WTC11 (cell line): Measurements from ENCODE around the gene SPNS2.

Experiments
- ATF3 ChIP-seq: sonication (generic); formaldehyde crosslinking; conservative IDR thresholded peaks from 2 replicates; pipeline ENCODE4 v1.8.1; 2022; ENCODE audit warnings: mild to moderate bottlenecking, missing genetic modification reagents
- CBFB ChIP-seq: sonication (generic); formaldehyde crosslinking; IDR thresholded peaks from 2 replicates; pipeline ENCODE4 v1.8.1; 2022; ENCODE audit warnings: mild to moderate bottlenecking, low read depth, missing genetic modification reagents
- CTCF ChIP-seq: fragments of 200-600 bp; IDR thresholded peaks from 2 replicates; pipeline ENCODE4 v1.8.0; 2022; ENCODE audit warnings: antibody characterized with exemption
- FOXJ3 ChIP-seq: sonication (generic); formaldehyde crosslinking; IDR thresholded peaks from 2 replicates; pipeline ENCODE4 v1.9.0; 2021; ENCODE audit warnings: missing genetic modification reagents, mild to moderate bottlenecking, borderline replicate concordance
- GABPB1 ChIP-seq: sonication (generic); formaldehyde crosslinking; IDR thresholded peaks from 2 replicates; pipeline ENCODE4 v1.8.1; 2023; ENCODE audit warnings: mild to moderate bottlenecking, missing genetic modification reagents
- HMGXB4 ChIP-seq: sonication (generic); formaldehyde crosslinking; IDR thresholded peaks from 2 replicates; pipeline ENCODE4 v1.8.1; 2023; ENCODE audit warnings: mild to moderate bottlenecking, moderate library complexity, missing genetic modification reagents
- NR1H2 ChIP-seq: sonication (generic); formaldehyde crosslinking; IDR thresholded peaks from 2 replicates; pipeline ENCODE4 v1.9.0; 2021; ENCODE audit warnings: mild to moderate bottlenecking, moderate library complexity, missing genetic modification reagents
- PREB ChIP-seq: sonication (generic); formaldehyde crosslinking; IDR thresholded peaks from 2 replicates; pipeline ENCODE4 v1.8.1; 2022; ENCODE audit warnings: mild to moderate bottlenecking, missing genetic modification reagents, moderate library complexity, borderline replicate concordance
- RELA ChIP-seq: sonication (generic); formaldehyde crosslinking; IDR thresholded peaks from 2 replicates; pipeline ENCODE4 v1.8.1; 2022; ENCODE audit warnings: missing genetic modification reagents, mild to moderate bottlenecking, borderline replicate concordance
- SP1 ChIP-seq: sonication (generic); formaldehyde crosslinking; conservative IDR thresholded peaks from 2 replicates; pipeline ENCODE4 v1.8.1; 2022; ENCODE audit warnings: missing genetic modification reagents
- ZNF263 ChIP-seq: sonication (generic); formaldehyde crosslinking; IDR thresholded peaks from 2 replicates; pipeline ENCODE4 v1.8.1; 2022; ENCODE audit warnings: low read depth, mild to moderate bottlenecking, moderate library complexity, missing genetic modification reagents
- ZSCAN18 ChIP-seq: fragments of 250-450 bp; sonication (Bioruptor Pico); IDR thresholded peaks from 2 replicates; pipeline ENCODE4 v2.1.2; 2022; ENCODE audit warnings: mild to moderate bottlenecking, moderate library complexity

GRCh38 chr17:4475001-4475400 lies 23.7 kb upstream of the SPNS2 start:
- TF ChIP-seq CTCF: no peak
- TF ChIP-seq PREB (CRISPR knock-in tag): no peak
- TF ChIP-seq ATF3 (CRISPR knock-in tag): no peak
- no peak for TF ChIP-seq CBFB
- no peak for TF ChIP-seq ZSCAN18
- no peak for TF ChIP-seq FOXJ3 (CRISPR knock-in tag)
- TF ChIP-seq SP1 (CRISPR knock-in tag): no peak
- TF ChIP-seq ZNF263 (CRISPR knock-in tag): no peak
- no peak for TF ChIP-seq NR1H2
- TF ChIP-seq HMGXB4: no peak
- no peak for TF ChIP-seq GABPB1 (CRISPR knock-in tag)
- TF ChIP-seq RELA (CRISPR knock-in tag): no peak
